Tibial artery (tissue), 4 donors: Measurements from ENCODE around the gene CCNQ.

Experiments
- DNase-seq, 2 donors: peaks; one replicate each; pipeline ENCODE4 v3.0.0-alpha.2; 2019
- H3K27ac ChIP-seq, 2 donors: fragments of 200-600 bp; sonication (generic) in 1 of 2; 1 replicate in 1 of 2; 2 replicates in 1 of 2; pipeline ENCODE4 v1.5.1; 2018 to 2019; ENCODE audit warnings: mild to moderate bottlenecking in 1 of 2
- H3K27me3 ChIP-seq, 2 donors: fragments of 200-600 bp; sonication (generic) in 1 of 2; one replicate each; pipeline versions ENCODE4 v1.5.1 to v1.6.0; 2016 to 2019
- H3K36me3 ChIP-seq, 3 donors: fragments of 200-600 bp; sonication (generic) in 2 of 3; one replicate each; pipeline ENCODE4 v1.5.1; 2016 to 2019; ENCODE audit warnings: mild to moderate bottlenecking in 2 of 3
- H3K4me1 ChIP-seq, 4 donors: fragments of 200-600 bp; sonication (generic) in 2 of 4; 1 replicate in 3 of 4; 2 replicates in 1 of 4; pipeline ENCODE4 v1.5.1; 2016 to 2019
- H3K4me3 ChIP-seq, 2 donors: fragments of 200-600 bp; sonication (generic) in 1 of 2; 1 replicate in 1 of 2; 2 replicates in 1 of 2; pipeline ENCODE4 v1.5.1; 2018 to 2019; ENCODE audit warnings: mild to moderate bottlenecking in 2 of 2
- H3K9me3 ChIP-seq, 3 donors: fragments of 200-600 bp; sonication (generic) in 1 of 3; one replicate each; pipeline ENCODE4 v1.5.1; 2016 to 2019
- intact Hi-C: fragments of 100-400 bp; cut with DNase I; formaldehyde crosslinking; loops from one replicate; pipeline ENCODE4 v1.15.0; 2023; ENCODE audit warnings: low total_unique reads
- TF ChIP-seq, protein P1 (sequence below), 2 experiments: fragments of 200-600 bp in 1 of 2; fragments of 450-650 bp in 1 of 2; IDR thresholded peaks; one replicate each; pipeline ENCODE4 v1.5.1; 2017 to 2019; ENCODE audit warnings: antibody characterized with exemption in 2 of 2, mild to moderate bottlenecking in 1 of 2, moderate library complexity in 1 of 2

Gene CCNQ

DNA sequence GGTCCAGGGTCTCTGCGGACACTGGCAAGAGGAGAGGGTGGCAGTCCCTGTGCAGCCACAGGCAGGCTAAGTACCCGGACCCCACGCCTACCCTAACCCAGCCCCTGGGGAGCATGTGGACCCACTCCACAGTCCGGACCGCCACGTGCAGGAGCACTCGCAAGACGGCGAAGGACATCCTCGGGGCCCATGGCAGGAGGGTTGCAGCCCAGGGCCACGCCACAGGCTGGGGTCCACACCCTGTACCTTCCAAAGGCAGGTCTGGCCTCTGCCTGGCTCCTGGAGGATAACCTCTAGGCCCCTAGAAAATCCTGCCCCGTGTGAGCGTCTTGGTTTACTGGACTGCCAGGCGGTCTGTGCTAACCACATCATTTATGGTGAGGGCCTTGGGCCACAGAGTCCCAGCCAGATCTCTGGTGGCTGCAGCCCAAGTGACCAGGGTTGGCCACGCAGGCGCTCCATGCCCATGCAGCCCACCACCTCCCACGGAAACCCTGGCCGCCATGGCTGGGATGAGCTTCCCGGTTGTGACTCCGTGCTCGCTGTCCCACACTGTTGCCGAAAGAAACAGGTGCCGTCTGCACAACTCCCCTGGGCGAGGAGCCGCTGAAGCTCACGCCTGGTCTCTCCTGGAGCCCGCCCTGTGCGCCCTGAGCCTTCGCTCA, 10.0 kb downstream of the CCNQ start:
- no peak overlapping the region for H3K27ac ChIP-seq
- H3K4me1 ChIP-seq, result no peaks in the 10 kb centered on the region
- intact Hi-C loops, result no loop called here
- H3K36me3 ChIP-seq, result peaks cover 10 to 61% (median 52%) of the 10 kb centered on the region in 3 donors
- no peaks in the 10 kb centered on the region for H3K27me3 ChIP-seq
- TF ChIP-seq, protein P1, sequence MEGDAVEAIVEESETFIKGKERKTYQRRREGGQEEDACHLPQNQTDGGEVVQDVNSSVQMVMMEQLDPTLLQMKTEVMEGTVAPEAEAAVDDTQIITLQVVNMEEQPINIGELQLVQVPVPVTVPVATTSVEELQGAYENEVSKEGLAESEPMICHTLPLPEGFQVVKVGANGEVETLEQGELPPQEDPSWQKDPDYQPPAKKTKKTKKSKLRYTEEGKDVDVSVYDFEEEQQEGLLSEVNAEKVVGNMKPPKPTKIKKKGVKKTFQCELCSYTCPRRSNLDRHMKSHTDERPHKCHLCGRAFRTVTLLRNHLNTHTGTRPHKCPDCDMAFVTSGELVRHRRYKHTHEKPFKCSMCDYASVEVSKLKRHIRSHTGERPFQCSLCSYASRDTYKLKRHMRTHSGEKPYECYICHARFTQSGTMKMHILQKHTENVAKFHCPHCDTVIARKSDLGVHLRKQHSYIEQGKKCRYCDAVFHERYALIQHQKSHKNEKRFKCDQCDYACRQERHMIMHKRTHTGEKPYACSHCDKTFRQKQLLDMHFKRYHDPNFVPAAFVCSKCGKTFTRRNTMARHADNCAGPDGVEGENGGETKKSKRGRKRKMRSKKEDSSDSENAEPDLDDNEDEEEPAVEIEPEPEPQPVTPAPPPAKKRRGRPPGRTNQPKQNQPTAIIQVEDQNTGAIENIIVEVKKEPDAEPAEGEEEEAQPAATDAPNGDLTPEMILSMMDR (IDR thresholded peaks at IDR 0.05), result no peak
- DNase-seq, result no peak
- H3K4me3 ChIP-seq, result no peak overlapping the region
- H3K9me3 ChIP-seq, result no peaks in the 10 kb centered on the region

DNA sequence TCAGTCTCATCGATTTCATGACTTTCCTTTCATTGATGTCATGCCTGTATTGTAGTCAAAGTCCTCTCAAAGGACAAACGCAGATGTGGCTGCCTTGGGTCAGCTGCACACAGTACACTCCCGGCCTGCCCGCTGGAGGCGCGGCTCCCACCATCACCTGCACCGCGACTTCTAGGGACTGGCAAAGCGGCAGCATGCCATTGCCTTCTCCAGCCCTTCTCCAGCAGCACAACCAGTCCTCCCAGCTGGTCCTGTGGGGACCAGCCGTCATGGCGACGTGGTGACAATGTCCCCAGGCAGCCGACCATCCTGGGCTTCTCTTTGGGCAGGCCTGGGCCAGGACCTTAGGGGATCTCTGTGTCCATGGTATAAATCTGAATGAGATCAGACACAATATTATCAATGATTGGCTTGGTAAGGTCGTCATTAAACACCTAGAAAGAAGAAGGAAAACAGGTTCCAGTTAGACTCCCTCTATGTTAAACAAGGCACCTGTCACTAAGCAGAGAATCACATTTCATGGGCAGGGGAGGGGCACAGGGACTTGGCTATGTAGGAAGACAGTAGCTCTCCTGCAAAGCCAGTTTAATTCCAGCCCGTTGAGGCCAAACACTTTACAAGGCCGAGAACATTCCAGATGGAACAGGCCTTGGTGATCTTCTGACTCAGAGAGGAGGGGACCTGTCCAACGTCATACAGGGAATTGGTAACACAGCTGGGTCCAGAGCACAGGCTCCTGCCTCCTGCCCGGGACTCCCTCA, 10.7 kb downstream of the CCNQ start:
- H3K4me1 ChIP-seq, result no peaks in the 10 kb centered on the region
- intact Hi-C loops, result no loop called here
- no peak overlapping the region for H3K4me3 ChIP-seq
- H3K9me3 ChIP-seq, result no peaks in the 10 kb centered on the region
- H3K27me3 ChIP-seq, result no peaks in the 10 kb centered on the region
- no peak overlapping the region for H3K27ac ChIP-seq
- TF ChIP-seq, protein P1 (IDR thresholded peaks at IDR 0.05), result no peak
- DNase-seq, result no peak
- H3K36me3 ChIP-seq, result peaks cover 3 to 54% (median 45%) of the 10 kb centered on the region in 3 donors

DNA sequence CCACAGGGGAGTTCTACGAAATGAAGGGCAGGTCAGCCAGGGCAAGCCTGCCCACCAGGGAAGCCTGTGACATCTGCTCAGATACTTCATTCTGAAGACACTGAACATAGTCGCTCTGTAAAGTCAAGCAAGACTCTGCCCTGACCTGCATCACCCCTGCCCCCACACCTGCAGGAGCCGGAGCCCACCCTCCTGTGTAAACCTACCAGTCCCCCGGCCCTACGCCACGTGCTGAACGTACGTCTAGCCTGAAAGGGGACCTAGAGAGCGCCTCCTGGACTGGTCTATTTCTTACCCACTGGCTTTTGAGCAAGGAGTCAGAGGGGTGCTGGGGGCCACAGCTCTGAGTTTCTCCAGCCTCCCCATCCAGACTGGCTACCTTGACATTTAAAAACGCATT, 11.6 kb downstream of the CCNQ start:
- Histone ChIP-seq H3K36me3 (peaks cover 1 to 45% (median 42%) of the 10 kb centered on the region in 3 donors), H3K27me3 (no peaks in the 10 kb centered on the region), H3K27ac (no peak overlapping the region), H3K4me1 (no peaks in the 10 kb centered on the region), H3K4me3 (no peak overlapping the region), H3K9me3 (no peaks in the 10 kb centered on the region)
- intact Hi-C loops, result no loop called here
- DNase-seq, result no peak
- TF ChIP-seq, protein P1 (IDR thresholded peaks at IDR 0.05), result no peak

DNA sequence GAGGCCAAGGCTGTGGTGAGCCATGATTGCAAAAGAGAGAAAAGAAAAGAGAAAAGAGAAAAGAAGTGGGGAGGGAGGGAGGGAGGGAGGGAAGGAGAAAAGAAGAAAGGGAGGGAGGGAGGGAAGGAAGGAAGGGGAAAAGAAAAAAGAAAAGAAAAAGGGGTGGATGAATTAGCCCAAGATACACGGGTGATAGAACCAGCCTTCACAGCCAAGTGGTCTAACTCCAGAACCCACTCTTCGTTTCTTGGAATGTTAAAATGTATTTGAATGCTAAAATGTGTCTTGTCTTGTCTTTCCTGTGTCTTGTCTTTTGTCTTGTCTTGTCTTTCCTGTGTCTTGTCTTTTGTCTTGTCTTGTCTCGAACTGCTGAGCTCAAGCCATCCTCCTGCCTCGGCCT, 13.1 kb downstream of the CCNQ start:
- Histone ChIP-seq H3K4me1 (no peaks in the 10 kb centered on the region), H3K4me3 (no peak overlapping the region), H3K9me3 (no peaks in the 10 kb centered on the region), H3K27ac (no peak overlapping the region), H3K27me3 (no peaks in the 10 kb centered on the region), H3K36me3 (peaks cover 0 to 30% (median 27%) of the 10 kb centered on the region in 3 donors)
- intact Hi-C loops, result no loop called here
- no peak for DNase-seq
- TF ChIP-seq, protein P1 (IDR thresholded peaks at IDR 0.05), result no peak

DNA sequence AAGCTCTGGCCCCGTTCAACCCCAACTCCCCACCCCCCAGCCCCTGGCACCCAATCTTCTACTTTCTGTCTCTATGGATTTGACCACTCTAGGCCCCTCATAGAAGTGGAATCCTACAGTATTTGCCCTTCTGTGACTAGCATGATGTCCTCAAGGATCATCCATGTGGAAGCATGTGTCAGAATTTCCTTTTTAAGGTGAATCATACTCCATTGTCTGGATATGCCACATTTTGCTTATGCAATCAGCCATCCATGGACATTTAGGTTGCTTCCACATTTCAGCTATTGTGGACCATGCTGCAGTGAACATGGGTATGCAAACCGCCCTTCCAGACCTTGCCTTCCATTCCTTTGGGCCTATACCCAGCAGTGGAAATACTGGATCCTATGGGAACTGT, 15.5 kb downstream of the CCNQ start:
- no peaks in the 10 kb centered on the region for H3K9me3 ChIP-seq
- intact Hi-C loops, result no loop called here
- H3K4me1 ChIP-seq, result no peaks in the 10 kb centered on the region
- H3K27me3 ChIP-seq, result no peaks in the 10 kb centered on the region
- H3K36me3 ChIP-seq, result peaks cover 0 to 15% (median 12%) of the 10 kb centered on the region in 3 donors
- DNase-seq, result no peak
- no peak overlapping the region for H3K4me3 ChIP-seq
- no peak overlapping the region for H3K27ac ChIP-seq
- TF ChIP-seq, protein P1 (IDR thresholded peaks at IDR 0.05), result no peak
